Mucosa of descending colon (tissue), 3 donors: ENCODE data around the gene TH. TPM values are rescaled to one million over a fixed set of nuclear protein-coding genes. Genes with fewer than 3 reads are reported as not detected.

Experiments
- ATAC-seq: fragments of 200-7000 bp; cut with Tn5 transposase; one replicate; pipeline ENCODE4 v1.9.1; 2020; ENCODE audit warnings: mild to moderate bottlenecking, moderate library complexity
- DNase-seq, 3 donors: peaks; one replicate each; pipeline ENCODE4 v3.0.0-alpha.2; 2020
- H3K36me3 ChIP-seq: fragments of 200-600 bp; one replicate; pipeline ENCODE4 v1.8.0; 2021; ENCODE audit warnings: low read depth, mild to moderate bottlenecking
- H3K4me1 ChIP-seq: fragments of 200-600 bp; one replicate; pipeline ENCODE4 v1.8.0; 2021; ENCODE audit warnings: low read depth, mild to moderate bottlenecking
- H3K4me3 ChIP-seq: fragments of 200-600 bp; one replicate; pipeline ENCODE4 v1.8.0; 2021; ENCODE audit warnings: mild to moderate bottlenecking
- H3K9me3 ChIP-seq: fragments of 200-600 bp; one replicate; pipeline ENCODE4 v1.8.0; 2021; ENCODE audit warnings: mild to moderate bottlenecking
- CTCF ChIP-seq: fragments of 200-600 bp; IDR thresholded peaks from one replicate; pipeline ENCODE4 v1.8.0; 2022; ENCODE audit warnings: antibody characterized with exemption, mild to moderate bottlenecking
- intact Hi-C, 2 donors: fragments of 100-400 bp; cut with DNase I in 1 of 2; cut with micrococcal nuclease in 1 of 2; formaldehyde crosslinking; loops; one replicate each; pipeline versions ENCODE4 v1.11.0 to v1.11.1; 2022; cut with DNase I, micrococcal nuclease
- total RNA-seq, 3 donors: library from RNA; stranded (reverse); fragmentation: NEBNext Ultra II Directional in 2 of 3; extraction: Animal tissue kit (Norgen Biotek cat#: 25700) in 2 of 3; gene quantifications; one replicate each; pipeline versions ENCODE4 v1.2.1 to v1.2.4, GENCODE V29; 2021 to 2023
- donor health status: DM: no; HTN: no; CAD: no; lungs with moderate emphysema.
- donor health status: DM: no; HTN: no; CAD: no.
- donor health status: DM: no; HTN: yes; CAD: no.

TH gene
- total RNA-seq, 3 donors from 2014 or later, result 0.17 TPM; not detected in 2

GRCh38 chr11:2165571-2165970 lies 6.0 kb downstream of the TH start:
- no peak for TF ChIP-seq CTCF
- Histone ChIP-seq H3K4me3 (no peak overlapping the region), H3K9me3 (no peaks in the 10 kb centered on the region), H3K36me3 (no peaks in the 10 kb centered on the region), H3K4me1 (peaks cover 7% of the 10 kb centered on the region)
- no peak for DNase-seq
- intact Hi-C loops, result no loop called here
- ATAC-seq, result no peak

GRCh38 chr11:2164861-2165555 lies 6.6 kb downstream of the TH start:
- Histone ChIP-seq H3K4me1 (peaks cover 7% of the 10 kb centered on the region), H3K36me3 (no peaks in the 10 kb centered on the region), H3K4me3 (no peak overlapping the region), H3K9me3 (no peaks in the 10 kb centered on the region)
- intact Hi-C loops, result no loop called here
- no peak for DNase-seq
- no peak for TF ChIP-seq CTCF
- ATAC-seq, result no peak

- DNase-seq (no peak), ATAC-seq (no peak)
- Histone ChIP-seq H3K36me3 (no peaks in the 10 kb centered on the region), H3K4me1 (peaks cover 7% of the 10 kb centered on the region), H3K9me3 (no peaks in the 10 kb centered on the region), H3K4me3 (no peak overlapping the region)
- TF ChIP-seq CTCF, result no peak
- intact Hi-C loops, result no loop called here
Measured at GRCh38 chr11:2164081-2164480, 7.5 kb downstream of the TH start.

GRCh38 chr11:2163428-2163978 lies 8.1 kb downstream of the TH start:
- intact Hi-C loops, result no loop called here

GRCh38 chr11:2160736-2161259 lies 10.8 kb downstream of the TH start, which contains the start of gene INS:
Gene INS (minus strand): TSS chr11:2161209. CDS start chr11:2160971, 238 bp downstream.
- H3K36me3 ChIP-seq, result no peaks in the 10 kb centered on the region
- no peak within 1 kb of the TSS for H3K4me3 ChIP-seq
- H3K9me3 ChIP-seq, result no peaks in the 10 kb centered on the region
- DNase-seq, result no peak
- no peak for TF ChIP-seq CTCF
- intact Hi-C loops, result no loop called here
- H3K4me1 ChIP-seq, result no peaks in the 10 kb centered on the region
- ATAC-seq, result no peak

More at GRCh38 chr11:2163428-2163978, 8.1 kb downstream of the TH start:
- TF ChIP-seq CTCF, result no peak
- no peak for ATAC-seq
- Histone ChIP-seq H3K9me3 (no peaks in the 10 kb centered on the region), H3K36me3 (no peaks in the 10 kb centered on the region), H3K4me1 (peaks cover 7% of the 10 kb centered on the region), H3K4me3 (no peak overlapping the region)
- no peak for DNase-seq
